NCI-H2029 (cell line): ENCODE measurements around the gene GPR35.
"Not testable (repeated sequence)": the region's sequence is repeated elsewhere in the genome, so short reads cannot be mapped to it uniquely, and the experiment has no call there.

Experiments used
- DNase-seq: peaks from one replicate; lab custom pipeline; 2025; lab: John Stamatoyannopoulos, UW

The GPR35 gene

DNA sequence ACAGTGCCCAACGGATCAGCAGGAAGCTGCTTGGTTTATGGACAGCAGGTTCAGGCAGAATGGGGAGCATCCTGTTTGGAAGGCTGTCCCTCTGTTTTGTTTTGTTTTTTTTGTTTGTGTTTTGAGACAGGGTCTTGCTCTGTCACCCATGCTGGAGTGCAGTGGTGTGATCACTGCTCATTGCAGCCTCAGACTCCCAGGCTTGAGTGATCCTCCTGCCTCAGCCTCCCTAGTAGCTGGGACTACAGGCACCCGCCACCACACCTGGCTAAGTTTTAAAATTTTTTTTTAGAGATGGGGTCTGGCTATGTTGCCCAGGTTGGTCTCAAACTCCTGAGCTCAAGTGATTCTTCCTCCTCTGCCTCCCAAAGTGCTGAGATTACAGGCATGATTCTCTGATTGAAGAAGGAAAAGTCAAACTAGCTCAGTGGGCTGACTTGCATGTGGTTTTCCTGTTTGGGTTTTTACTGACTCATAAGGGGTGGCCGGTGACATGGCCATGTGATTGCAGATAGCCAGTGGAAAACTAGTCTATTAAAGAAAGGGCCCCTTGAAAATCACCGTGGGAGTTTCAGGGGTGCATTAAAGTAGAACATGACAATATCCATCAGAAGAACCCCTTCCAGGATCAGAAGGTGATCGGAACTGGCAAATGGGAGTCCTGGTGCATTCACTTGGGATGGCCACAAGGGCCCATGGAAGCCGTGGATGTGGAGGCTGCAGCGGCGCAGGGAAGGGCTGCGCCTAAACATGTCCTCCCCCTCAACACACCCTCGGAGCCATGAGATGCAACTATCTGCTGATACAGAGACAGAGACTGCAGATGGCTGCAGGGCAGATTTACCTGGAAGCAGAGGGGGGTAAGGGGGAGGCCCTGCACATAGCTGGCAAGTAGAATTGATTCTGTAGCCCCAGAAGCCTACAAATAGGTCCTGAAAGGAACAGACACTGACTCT lies 30.9 kb downstream of the GPR35 start:
- no peak for DNase-seq

DNA sequence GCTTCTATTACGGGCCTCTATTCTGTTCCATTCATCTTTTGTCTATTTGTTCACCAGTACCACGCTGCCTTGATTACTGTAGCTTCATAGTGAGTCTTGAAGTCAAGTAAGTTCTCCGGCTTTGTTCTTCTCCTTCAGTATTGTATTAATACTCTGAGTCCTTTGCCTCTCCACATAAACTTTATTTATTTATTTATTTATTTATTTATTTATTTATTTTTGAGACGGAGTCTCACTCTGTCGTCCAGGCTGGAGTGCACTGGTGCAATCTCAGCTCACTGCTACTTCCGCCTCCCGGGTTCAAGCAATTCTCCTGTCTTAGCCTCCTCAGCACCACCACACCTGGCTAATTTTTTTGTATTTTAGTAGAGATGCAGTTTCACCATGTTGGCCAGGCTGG lies 34.6 kb downstream of the GPR35 start:
- not testable (repeated sequence) for DNase-seq

- DNase-seq, result no peak
Observed at GRCh38 chr2:240662681-240663080, 37.4 kb downstream of the GPR35 start.

DNA sequence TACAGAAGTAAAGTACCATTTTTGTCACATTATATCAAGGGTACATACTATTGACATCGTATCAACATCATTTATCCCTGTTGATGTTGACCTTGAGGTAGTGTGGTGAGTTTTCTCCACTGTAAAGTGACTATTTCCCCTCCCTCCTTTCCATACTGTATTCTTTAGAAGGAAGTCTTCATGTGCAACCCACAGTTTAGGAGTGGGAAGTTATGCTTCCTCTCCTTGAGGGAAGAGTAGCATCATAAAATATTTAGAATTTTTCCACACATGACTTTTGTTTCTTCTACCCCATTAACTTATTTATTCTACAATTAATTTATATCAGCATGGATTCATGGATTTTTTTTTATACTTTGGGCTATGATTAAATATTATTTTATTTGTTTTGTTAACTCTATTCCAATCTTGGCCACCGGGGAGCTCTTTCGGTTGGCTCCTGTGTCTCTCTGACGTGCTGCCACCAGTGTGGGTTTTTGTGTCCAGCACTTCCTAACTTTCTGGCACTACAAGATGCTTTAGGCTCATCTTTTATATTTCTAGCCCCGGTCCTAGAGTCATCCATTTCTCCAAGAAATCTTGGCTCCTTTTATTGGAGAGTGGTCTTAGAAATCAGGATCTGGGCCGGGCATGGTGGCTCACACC lies 38.4 kb downstream of the GPR35 start:
- no peak for DNase-seq

GRCh38 chr2:240664622-240665021 lies 39.3 kb downstream of the GPR35 start:
- no peak for DNase-seq

- no peak for DNase-seq
Observed at GRCh38 chr2:240670402-240670801, 45.1 kb downstream of the GPR35 start.

GRCh38 chr2:240670950-240671349 lies 45.7 kb downstream of the GPR35 start:
- DNase-seq, result no peak

GRCh38 chr2:240672076-240672700 lies 46.9 kb downstream of the GPR35 start:
- DNase-seq, result no peak

DNA sequence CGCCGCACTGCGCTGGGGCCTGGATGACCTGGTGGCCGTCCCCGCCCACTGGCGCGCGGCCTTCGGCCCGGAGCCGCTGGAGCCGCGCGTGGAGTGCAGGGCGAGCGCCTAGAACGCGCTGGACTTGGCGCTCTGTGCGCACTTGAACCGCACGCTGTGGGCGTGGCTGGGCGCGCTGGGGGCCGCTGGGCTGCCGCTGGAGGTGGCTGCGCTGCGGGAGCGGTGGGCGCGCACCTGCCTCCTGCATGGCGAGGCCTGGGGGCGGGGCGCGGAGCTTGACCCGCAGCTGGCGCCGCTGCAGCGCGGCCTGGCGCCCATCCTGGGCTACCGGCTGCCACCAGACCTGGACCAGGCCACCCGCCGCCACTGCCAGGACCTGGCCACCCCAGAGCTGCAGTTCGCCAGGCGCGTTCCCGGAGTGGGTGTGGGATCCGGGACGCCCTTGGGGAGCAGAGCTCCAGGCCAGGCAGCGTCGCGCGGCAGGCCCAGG lies 47.5 kb downstream of the GPR35 start:
- DNase-seq, result no peak

DNA sequence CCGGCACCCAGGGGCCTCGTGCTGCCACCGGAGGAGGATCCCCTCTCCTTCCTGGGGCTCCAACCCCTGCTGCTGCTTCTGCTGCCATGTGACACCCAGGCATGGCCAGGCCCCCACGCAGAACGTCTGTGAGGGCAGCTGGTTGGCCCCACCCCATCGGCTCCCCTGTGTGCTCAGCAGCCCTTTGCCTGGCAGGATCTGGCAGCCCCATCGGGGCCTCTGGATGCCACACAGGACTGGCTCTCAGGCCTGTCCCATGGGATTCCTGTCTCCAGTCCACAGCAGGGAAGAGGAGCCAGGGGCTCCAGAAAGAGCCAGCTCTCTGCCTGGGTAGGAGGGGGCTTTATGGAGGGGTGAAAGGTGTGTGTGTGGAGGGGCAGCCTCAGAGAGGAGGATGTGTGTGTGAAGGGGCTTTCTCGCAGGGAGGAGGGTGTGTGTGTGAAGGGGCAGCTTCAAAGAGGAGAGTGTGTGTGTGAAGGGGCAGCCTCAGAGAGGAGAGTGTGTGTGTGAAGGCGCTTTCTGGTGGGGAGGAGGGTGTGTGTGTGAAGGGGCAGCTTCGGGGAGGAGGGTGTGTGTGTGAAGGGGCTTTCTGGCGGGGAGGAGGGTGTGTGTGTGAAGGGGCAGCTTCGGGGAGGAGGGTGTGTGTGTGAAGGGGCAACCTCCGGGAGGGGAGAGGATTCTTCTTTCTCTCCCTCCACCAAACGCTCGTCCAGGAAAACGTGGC lies 49.3 kb downstream of the GPR35 start:
- DNase-seq, result not testable (repeated sequence)

GRCh38 chr2:240675345-240675744 lies 50.1 kb downstream of the GPR35 start:
- DNase-seq, result not testable (repeated sequence)

GRCh38 chr2:240678043-240678442 lies 52.8 kb downstream of the GPR35 start:
- not testable (repeated sequence) for DNase-seq

- not testable (repeated sequence) for DNase-seq
Observed at GRCh38 chr2:240678909-240679308, 53.6 kb downstream of the GPR35 start.

DNA sequence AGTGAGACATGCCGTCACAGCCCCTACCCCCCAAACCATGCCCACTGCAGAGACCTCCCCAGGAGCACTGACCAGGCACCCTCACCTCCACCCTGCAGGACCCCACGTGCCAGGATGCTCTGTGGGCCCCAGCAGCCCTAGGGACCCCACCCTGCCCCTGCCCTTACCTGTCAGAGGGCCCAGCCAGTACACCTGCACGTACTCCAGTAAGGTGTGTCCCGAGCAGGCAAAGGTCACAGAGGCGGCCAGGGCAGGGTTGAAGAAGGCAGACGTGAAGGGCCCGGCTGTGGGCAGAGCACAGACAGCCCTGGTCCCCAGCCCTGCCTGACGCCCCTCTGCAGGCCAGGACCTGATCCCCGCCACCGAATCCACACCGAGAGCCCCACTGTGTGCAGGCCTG lies 54.9 kb downstream of the GPR35 start:
- DNase-seq, result not testable (repeated sequence)
